GM19395 (cell line): Measurements from ENCODE around the gene KPRP.

Source experiments
- ATAC-seq: cut with Tn5 transposase; IDR thresholded peaks from one replicate; pipeline ENCODE4 v1.9.1; 2021; ENCODE audit warnings: mild to moderate bottlenecking, moderate library complexity; ENCODE audit not compliant: unreplicated experiment

KPRP gene

GRCh38 chr1:152768847-152769533 lies 11.2 kb downstream of the KPRP start:
- ATAC-seq, result no peak

- no peak for ATAC-seq
Measured at GRCh38 chr1:152770411-152770810, 12.6 kb downstream of the KPRP start.

DNA sequence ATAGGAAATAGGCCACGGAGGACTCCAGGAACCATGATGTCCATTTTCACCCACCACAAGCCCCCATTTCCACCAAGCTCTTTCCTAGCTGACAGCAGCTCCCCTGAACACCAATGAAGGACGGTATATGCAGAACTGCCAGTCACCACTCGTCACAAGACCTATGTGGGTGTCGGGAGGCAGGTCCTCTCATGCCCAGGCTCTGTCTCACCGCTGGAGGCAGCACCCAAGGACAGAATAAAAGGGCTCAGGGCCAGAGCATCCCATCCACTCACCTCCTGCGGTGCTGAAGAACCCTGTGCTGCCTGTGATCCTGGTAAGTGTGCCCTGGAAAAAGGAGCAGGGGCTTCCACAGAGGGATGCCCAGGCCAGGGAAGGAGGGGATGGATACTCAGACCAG lies 17.1 kb downstream of the KPRP start, which contains the start of gene LCE1F:
TSS of gene LCE1F (plus strand) at position 266 of the 400 bp plus-strand sequence. CDS start 1,232 bp downstream, outside the sequence.
- ATAC-seq, result no peak

DNA sequence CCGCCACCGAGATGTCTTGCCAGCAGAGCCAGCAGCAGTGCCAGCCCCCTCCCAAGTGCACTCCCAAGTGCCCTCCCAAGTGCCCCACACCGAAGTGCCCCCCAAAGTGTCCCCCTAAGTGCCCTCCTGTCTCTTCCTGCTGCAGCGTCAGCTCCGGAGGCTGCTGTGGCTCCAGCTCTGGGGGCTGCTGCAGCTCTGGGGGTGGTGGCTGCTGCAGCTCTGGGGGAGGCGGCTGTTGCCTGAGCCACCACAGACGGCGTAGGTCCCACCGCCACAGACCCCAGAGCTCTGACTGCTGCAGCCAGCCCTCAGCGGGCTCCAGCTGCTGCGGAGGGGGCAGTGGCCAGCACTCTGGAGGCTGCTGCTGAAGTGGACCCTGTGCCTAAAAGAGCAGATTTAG lies 18.5 kb downstream of the KPRP start:
- ATAC-seq, result no peak

DNA sequence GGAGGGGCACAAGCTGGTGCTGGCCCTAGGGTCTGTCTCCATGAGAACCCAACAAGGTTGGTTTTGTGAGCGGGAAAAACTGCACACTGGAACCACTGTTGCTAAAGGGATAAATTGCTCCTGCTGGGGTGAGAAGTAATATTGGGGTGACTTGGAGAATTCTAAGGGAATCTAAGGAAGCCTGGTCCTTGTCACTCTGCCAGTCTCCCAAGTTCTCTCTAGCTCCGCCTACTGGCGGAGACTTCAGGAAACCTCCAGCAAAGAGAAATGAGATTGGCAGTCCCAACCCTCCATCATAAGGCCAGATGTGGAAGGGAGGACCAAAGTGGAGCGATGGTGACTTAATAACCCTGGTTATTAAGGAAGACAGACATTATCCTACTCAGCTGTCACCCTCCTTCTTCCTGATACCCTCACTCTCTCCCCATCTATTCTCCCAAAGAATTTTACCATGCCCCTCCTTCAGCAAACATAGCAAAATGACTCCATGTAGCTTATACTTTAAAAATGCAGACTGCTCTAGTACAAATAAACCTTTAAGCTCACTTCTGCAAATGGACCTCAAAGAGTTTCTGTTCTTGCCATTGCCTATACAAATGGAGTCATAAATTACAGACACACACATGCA lies 19.8 kb downstream of the KPRP start:
- no peak for ATAC-seq

- no peak for ATAC-seq
Measured at GRCh38 chr1:152783095-152783494, 25.3 kb downstream of the KPRP start.

GRCh38 chr1:152786077-152786476 lies 28.3 kb downstream of the KPRP start, which contains the start of gene LCE1E:
TSS of gene LCE1E (plus strand) at chr1:152786257. CDS start at chr1:152787300, 1,043 bp downstream.
- ATAC-seq, result no peak

- no peak for ATAC-seq
Measured at GRCh38 chr1:152795686-152796085, 37.9 kb downstream of the KPRP start.

GRCh38 chr1:152796421-152796820 lies 38.6 kb downstream of the KPRP start, which contains the start of gene LCE1D:
TSS of gene LCE1D (plus strand) at chr1:152796721. CDS start at chr1:152797795, 1,074 bp downstream.
- ATAC-seq, result no peak

- ATAC-seq, result no peak
Measured at GRCh38 chr1:152801333-152801732, 43.5 kb downstream of the KPRP start.

DNA sequence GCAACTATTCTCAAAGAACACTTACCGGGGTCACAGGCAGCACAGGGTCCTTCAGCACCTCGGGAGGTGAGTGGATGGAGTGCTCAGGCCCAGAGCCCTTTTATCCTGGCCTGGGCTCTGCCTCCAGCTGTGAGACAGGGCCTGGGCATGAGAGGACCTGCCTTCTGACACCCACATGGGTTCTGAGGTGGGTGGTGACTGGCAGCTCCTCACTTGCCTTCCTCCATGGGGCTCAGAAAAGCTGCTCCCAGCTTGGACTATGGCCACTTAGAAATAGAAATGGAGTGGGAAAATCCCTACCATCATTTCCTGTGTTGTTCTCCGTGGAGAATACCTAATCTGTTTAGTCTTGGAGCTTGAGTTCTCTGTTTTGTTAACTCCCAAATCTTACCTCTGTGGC lies 48.8 kb downstream of the KPRP start, which contains the start of gene LCE1C:
TSS of gene LCE1C (minus strand) at position 76 of the 400 bp plus-strand sequence. CDS start 1,173 bp downstream, outside the sequence.
- ATAC-seq, result no peak

GRCh38 chr1:152811050-152811449 lies 53.2 kb downstream of the KPRP start:
- no peak for ATAC-seq
